HG03064 (cell line): ENCODE results near the gene ABHD8.

Source experiments
- ATAC-seq: cut with Tn5 transposase; IDR thresholded peaks from one replicate; pipeline ENCODE4 v1.9.1; 2021; ENCODE audit warnings: low read depth; ENCODE audit not compliant: unreplicated experiment

Gene ABHD8

DNA sequence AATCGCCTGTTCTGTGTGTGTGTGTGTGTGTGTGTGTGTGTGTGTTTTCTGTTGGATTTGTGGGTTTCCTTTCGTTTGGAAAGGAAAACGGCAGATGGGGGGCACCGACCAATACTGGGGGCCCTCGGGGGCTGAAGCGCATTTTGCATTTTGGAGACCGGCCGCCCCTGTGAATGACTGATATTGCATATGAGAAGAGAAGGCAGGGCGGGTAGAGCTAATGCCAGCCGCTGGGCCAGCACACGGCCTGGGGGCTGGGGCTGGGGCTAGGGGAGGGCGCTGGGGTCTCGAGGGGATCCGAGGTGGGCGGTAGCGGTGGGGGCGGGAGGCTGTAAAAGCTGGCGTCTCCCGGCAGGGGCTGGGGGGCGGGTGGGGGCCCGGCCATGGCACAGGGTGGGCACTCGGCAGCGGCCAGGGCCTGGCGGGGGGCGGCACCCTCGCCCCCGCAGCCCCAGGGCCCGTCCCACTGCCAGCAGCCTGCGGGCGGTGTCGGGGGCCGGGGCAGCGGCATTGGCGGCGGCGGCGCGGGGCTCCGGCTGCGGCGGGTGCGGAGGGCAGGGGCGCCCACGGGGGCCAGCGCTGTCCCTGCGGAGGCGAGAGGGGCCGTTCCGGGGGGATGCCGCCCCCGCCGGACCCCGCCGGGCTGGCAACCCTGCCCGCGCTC, 20.2 kb upstream of the ABHD8 start:
- no peak for ATAC-seq

GRCh38 chr19:17322854-17323253, 19.6 kb upstream of the ABHD8 start:
- no peak for ATAC-seq

- no peak for ATAC-seq
These were observed 18.6 kb upstream of the ABHD8 start for GRCh38 chr19:17321655-17322489.

GRCh38 chr19:17320435-17320834, 17.2 kb upstream of the ABHD8 start:
- ATAC-seq, result no peak

- ATAC-seq, result no peak
These were observed 16.4 kb upstream of the ABHD8 start for GRCh38 chr19:17319473-17320238.

- no peak for ATAC-seq
These were observed 15.7 kb upstream of the ABHD8 start for GRCh38 chr19:17318966-17319365.

GRCh38 chr19:17314007-17314593, 10.9 kb upstream of the ABHD8 start:
- ATAC-seq, result no peak

- no peak for ATAC-seq
These were observed 9.2 kb upstream of the ABHD8 start for GRCh38 chr19:17312189-17313113.

DNA sequence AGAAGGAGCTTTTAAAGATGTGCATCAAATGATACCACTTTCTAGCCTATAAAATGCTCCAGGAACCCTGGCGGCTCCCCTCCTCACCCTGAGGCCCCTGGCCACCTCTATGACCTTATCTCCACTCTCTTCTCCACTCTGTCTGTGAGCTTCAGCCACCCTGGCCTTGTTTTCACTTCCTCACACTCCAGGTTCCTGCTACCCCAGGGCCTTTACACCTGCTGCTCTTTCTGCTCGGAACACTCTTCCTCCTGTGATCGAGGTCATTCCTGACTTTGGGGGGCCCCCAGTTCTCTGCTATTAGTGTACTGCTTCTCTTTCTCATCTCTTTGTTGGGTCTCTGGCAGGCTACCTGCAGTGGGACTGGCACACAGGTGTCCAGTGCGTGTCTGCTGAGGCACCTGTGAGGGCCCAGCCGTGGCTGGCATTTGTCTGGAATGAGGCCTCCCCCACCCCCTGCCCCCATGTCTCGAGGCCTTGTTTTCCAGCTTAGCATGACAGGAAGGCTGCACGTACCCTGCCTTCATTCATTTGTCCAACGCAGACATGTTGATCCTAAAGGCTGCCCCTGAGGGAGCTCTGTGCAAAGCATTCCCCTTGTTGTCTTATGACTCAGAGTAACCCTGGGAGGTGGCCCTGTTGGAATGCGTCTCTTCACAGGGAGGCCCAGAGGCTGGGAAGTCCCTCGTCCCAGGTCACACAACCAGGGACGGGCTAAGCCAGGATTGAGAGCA, 8.4 kb upstream of the ABHD8 start:
- ATAC-seq, result no peak

GRCh38 chr19:17309965-17310461, 6.8 kb upstream of the ABHD8 start:
- no peak for ATAC-seq

GRCh38 chr19:17309198-17309964, 6.2 kb upstream of the ABHD8 start, which contains the start of gene DDA1:
TSS of gene DDA1 (plus strand) at chr19:17309563. CDS start at chr19:17309655, 92 bp downstream.
- ATAC-seq, result peak; percentile 48

- no peak for ATAC-seq
These were observed 4.7 kb upstream of the ABHD8 start for GRCh38 chr19:17307876-17308377.

DNA sequence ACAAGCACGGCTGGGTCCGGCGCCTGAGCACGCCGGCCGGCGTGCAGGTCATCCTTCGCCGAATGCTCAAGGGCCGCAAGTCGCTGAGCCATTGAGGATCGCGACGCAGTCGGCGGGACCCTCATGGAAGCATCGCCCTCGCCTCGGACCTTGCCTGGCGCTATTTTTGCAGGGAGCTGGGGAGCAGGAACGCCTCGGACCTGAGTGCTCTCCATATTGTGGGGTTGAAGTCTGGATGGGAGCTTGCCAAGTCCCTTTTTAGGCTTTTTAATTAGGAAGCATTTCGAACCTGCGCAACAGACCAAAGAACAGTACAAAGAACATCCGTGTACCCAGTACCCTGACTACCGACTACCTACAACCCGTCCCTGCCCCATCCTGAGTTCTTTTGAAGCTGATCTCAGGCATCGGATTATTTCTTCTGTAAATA, 3.1 kb upstream of the ABHD8 start:
- no peak for ATAC-seq

- peak; percentile 52 for ATAC-seq
These were observed 2.5 kb upstream of the ABHD8 start, which contains the start of gene MRPL34 for GRCh38 chr19:17305517-17306284. TSS of gene MRPL34 (plus strand) at chr19:17305872. CDS start at chr19:17305893, 21 bp downstream.

DNA sequence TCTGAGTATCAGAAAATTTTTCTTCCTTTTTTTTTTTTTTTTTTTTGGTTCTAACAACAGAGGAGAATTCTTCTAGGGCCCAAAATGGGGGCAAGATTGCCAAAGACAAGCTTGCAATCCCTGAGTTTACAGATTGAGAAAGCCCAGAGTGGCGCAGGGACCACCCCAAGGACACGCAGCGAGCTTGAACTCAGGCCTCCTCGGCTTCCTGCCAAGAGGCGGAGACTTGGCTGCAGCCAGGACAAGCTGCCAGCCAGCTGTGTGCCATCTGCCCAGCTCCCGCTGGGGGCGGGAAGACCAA, 1.9 kb upstream of the ABHD8 start:
- ATAC-seq, result no peak

GRCh38 chr19:17304386-17305215, 1.4 kb upstream of the ABHD8 start:
- no peak for ATAC-seq

DNA sequence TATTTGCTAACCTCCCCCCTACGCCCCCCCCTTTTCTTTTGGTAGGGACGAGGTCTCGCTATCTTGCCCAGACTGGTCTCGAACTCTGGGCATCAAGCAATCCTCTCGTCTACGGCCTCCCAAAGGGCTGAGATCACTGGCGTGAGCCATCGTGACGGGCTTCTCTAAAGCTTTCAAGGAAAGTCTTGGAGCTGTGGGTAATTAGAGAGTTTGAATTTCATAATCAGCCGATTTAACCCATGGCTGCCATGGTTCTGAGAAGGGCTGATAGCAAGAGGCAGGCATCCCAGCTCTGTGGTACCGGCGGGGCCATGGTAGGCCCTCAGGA, 679 bp upstream of the ABHD8 start:
- ATAC-seq, result no peak
